HG02763 (cell line): ENCODE data around the gene RASSF7.

ENCODE experiments used
- ATAC-seq: cut with Tn5 transposase; IDR thresholded peaks from one replicate; pipeline ENCODE4 v1.9.1; 2021; ENCODE audit warnings: mild to moderate bottlenecking, moderate library complexity; ENCODE audit not compliant: unreplicated experiment

The RASSF7 gene

DNA sequence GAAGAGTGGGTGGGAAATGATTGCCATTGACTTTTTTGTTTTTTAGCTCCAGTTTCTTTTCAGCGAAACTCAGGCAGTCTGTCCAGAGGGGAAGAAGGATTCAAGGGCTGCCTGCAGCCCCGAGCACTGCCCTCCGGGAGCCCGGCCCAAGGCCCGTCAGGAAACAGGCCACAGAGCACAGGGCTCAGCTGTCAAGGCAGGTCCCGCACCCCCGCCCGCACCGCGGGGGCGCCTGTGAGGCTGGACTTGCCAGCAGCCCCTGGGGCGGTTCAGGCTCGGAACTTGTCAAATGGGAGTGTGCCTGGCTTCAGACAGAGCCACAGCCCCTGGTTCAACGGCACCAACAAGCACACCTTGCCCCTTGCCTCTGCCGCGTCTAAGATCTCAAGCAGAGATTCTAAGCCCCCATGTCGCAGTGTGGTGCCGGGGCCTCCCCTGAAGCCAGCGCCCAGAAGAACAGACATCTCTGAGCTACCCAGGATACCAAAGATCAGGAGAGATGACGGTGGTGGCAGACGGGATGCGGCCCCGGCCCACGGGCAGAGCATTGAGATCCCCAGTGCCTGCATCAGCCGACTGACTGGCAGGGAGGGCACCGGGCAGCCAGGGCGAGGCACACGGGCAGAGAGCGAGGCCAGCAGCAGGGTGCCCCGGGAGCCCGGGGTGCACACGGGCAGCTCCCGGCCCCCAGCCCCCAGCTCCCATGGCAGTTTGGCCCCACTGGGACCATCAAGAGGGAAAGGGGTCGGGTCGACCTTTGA lies 46.4 kb downstream of the RASSF7 start:
- ATAC-seq, result no peak

GRCh38 chr11:607971-608659 lies 47.3 kb downstream of the RASSF7 start:
- no peak for ATAC-seq

- no peak for ATAC-seq
Measured at GRCh38 chr11:608791-609251, 48.1 kb downstream of the RASSF7 start.

DNA sequence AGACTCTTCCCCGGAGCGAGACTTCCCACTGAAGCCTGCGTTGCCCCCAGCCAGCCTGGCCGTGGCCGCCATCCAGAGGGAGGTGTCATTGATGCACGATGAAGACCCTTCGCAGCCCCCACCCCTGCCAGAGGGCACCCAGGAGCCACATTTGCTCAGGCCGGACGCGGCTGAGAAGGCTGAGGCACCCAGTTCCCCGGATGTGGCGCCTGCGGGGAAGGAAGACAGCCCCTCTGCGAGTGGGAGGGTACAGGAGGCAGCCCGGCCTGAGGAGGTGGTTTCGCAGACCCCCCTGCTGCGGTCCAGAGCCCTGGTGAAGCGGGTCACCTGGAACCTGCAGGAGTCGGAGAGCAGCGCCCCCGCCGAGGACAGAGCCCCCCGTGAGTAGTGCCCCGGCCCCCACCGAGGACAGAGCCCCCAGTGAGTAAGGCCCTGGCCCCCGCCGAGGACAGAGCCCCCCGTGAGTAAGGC lies 48.6 kb downstream of the RASSF7 start:
- no peak for ATAC-seq

DNA sequence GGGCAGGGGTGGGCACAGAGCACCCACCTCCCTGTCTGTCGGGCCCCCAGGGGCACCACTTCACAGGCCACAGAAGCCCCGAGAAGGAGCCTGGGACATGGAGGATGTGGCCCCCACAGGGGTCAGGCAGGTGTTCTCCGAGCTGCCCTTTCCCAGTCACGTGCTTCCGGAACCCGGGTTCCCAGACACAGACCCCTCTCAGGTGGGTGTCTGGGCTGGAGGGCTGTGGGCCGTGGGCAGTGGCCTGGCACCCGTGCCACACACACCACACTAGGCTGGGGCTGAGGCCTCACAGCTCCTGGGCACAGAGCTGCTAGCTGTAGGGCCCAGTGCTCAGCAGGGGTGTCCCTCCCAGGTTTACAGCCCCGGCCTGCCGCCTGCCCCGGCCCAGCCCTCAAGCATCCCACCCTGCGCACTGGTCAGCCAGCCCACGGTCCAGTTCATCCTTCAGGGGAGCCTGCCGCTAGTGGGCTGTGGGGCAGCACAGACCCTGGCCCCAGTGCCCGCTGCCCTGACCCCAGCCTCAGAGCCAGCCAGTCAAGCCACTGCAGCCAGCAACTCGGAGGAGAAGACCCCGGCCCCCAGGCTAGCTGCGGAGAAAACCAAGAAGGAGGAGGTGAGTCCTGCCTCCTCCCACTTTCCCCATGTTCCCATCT lies 49.5 kb downstream of the RASSF7 start:
- no peak for ATAC-seq

DNA sequence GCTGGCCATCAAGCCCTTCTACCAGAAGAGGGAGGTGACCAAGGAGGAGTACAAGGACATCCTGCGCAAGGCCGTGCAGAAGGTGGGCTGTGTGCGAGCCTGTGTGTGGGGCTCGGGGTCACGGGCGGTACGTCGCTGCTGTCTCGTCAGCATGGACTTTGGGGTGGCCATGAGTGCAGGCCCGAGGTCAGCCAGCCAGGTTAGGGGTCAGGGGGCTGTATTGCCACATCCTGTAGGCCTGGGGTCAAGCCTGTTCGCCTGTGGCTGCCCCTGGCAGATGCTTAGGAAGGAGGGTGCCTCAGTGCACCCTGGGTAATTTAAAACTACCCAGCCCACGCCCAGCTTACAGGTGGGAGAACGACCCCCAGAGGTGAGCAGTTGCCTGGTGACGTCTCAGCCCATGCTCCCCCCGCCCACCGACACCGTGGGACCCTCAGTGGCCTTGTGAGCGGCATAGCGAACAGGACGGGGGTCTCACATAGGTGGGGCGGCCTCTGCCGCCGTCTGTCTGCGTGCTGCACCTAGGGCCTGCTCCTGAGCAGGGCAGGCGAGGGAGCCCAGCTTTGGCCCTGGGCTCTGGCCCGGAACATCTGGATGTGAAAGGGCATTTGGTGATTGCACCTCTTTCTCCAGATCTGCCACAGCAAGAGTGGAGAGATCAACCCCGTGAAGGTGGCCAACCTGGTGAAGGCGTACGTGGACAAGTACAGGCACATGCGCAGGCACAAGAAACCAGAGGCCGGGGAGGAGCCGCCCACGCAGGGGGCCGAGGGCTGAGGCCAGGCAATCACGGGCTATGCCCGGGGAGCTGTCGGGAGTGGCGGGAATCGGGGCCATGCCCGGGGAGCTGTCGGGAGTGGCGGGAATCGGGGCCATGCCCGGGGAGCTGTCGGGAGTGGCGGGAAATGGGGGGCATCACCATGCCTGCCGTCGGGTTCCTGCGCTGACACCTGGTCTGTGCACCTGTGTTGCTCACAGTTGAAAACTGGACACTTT lies 50.5 kb downstream of the RASSF7 start:
- no peak for ATAC-seq

DNA sequence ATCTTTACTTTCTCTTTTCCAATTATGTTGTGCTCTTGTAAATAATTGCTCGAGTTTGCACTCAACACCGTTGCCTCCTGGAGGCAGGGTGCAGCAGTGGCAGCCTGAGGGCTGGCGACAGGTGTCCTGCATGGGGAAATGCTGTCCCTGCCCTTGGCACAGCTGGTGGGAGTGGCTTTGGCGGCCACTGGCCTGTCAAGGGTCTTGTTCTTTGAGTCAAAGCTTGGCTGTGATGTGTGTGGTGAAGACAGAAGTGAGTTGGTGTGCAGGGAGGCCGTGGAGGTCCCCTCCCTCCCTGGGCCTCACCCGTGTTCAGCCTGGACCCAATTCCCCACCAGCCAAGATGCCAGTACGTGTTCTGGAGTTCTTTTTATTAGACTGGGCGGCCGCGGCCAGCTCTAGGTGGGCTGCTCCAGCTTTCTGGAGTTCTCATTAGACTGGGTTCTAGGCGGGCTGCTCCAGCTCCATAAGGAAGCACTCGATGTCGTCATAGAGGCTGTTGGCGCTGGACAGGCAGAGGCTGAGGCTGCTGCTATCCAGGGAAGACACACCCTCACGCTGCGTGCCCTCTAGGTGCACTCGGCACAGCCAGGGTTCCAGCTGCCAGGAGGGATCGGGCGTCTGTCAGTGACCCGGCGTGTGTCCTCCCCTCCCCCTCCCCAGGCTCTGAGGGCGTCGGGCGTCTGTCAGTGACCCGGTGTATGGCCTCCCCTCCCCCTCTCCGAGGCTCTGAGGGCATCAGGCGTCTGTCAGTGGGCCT lies 51.6 kb downstream of the RASSF7 start:
- ATAC-seq, result no peak

DNA sequence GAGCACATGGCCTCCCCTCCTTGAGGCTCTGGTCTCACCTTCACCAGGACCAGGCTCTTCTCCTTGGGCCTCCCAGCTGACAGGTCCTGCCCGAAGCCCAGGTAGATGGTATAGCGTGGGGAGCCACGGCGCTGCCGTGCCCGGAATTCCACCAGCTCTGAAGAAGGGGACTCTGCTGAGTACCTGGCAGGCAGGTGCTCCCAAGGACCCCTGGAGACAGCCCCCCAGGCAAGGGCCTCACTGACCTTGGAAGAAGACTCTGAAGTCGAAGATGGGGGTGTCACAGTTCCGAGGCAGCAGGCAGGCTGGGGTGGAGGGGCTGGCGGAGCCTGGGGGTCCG lies 52.2 kb downstream of the RASSF7 start:
- no peak for ATAC-seq

GRCh38 chr11:613369-613968 lies 52.7 kb downstream of the RASSF7 start:
- ATAC-seq, result no peak
